H1 (cell line): ENCODE measurements around the gene ACTN4. TPM values are rescaled to one million over a fixed set of nuclear protein-coding genes. Genes with fewer than 3 reads are reported as not detected.

ENCODE experiments used
- BCL11A ChIP-seq, 2 experiments: IDR thresholded peaks; one replicate each; pipeline ENCODE4 v1.6.1; 2011; ENCODE audit warnings: low read depth in 2 of 2, low read length in 2 of 2, mild to moderate bottlenecking in 2 of 2
- CHD2 ChIP-seq: IDR thresholded peaks from 2 replicates; pipeline ENCODE4 v1.6.1; 2012; ENCODE audit warnings: low read length, improper control_type of control experiment
- CHD7 ChIP-seq: fragments of 300-600 bp; sonication (generic); IDR thresholded peaks from 2 replicates; pipeline ENCODE4 v1.7.1; 2012; ENCODE audit warnings: low read length, moderate library complexity, mild to moderate bottlenecking, inconsistent platforms; ENCODE audit not compliant: insufficient replicate concordance
- KDM4A ChIP-seq: IDR thresholded peaks from one replicate; pipeline ENCODE4 v1.7.1; 2012; ENCODE audit warnings: low read depth, mild to moderate bottlenecking, moderate library complexity, low read length, inconsistent platforms; ENCODE audit not compliant: severe bottlenecking
- KDM5A ChIP-seq: fragments of 200-600 bp; IDR thresholded peaks from 2 replicates; pipeline ENCODE4 v1.7.1; 2012; ENCODE audit warnings: mild to moderate bottlenecking, low read length, inconsistent platforms, mixed read lengths
- TAF1 ChIP-seq: IDR thresholded peaks from 2 replicates; pipeline ENCODE4 v1.6.1; 2011; ENCODE audit warnings: mild to moderate bottlenecking, low read depth, low read length
- YY1 ChIP-seq: IDR thresholded peaks from 2 replicates; pipeline ENCODE4 v1.6.1; 2011; ENCODE audit warnings: low read depth, mild to moderate bottlenecking, low read length
- polyA plus RNA-seq, 7 experiments: library from polyadenylated mRNA; depleted of rRNA in 3 of 7; stranded (reverse) in 5 of 7; unstranded in 2 of 7; fragments of >200 nt in 5 of 7; fragments of 200-250 nt in 2 of 7; gene quantifications; 1 replicate in 5 of 7; 2 replicates in 1 of 7; 4 replicates in 1 of 7; pipeline versions ENCODE4 v1.2.1 to v1.2.3, GENCODE V29; 2011 to 2013; ENCODE audit warnings: missing spikeins in 2 of 7, mixed read lengths in 2 of 7
- total RNA-seq: library from RNA; stranded (reverse); fragmentation: NEBNext Ultra II Directional; extraction: Animal tissue kit (Norgen Biotek cat#: 25700); gene quantifications from 2 replicates; pipeline ENCODE4 v1.2.1, GENCODE V29; 2021

The ACTN4 gene
- total and polyA plus RNA-seq, 2 of the 8 experiments (the other 6 are each of a cell fraction or from before 2014, with no cell fraction given): 211 to 520 TPM

- TF ChIP-seq CHD7 (no peak), KDM5A (no peak), BCL11A (IDR thresholded peaks at IDR 0.05; ENCODE audit: low read depth in 2 of 2, low read length in 2 of 2) (no peak), TAF1 (peak; percentile 53; the same call in 1 of the 2 replicates), KDM4A (no peak), CHD2 (0 out of 2 replicates have a peak, but pooled peaks have one; percentile 16), YY1 (peak; percentile 44; the same call in 1 of the 2 replicates)
Measured at GRCh38 chr19:38665950-38666662, 18.7 kb downstream of the ACTN4 start (continued).
